HEK293 (cell line): ENCODE results near the gene UBXN1.

Experiments
- EGR2 ChIP-seq: fragments of 450-650 bp; formaldehyde crosslinking; IDR thresholded peaks from 2 replicates; pipeline ENCODE4 v1.5.1; 2016; ENCODE audit warnings: low read depth, missing biosample characterization, missing genetic modification characterization
- GLIS2 ChIP-seq: fragments of 450-650 bp; formaldehyde crosslinking; IDR thresholded peaks from 2 replicates; pipeline ENCODE4 v1.5.1; 2016; ENCODE audit warnings: missing biosample characterization, missing genetic modification characterization
- HOXA7 ChIP-seq: sonication (generic); formaldehyde crosslinking; IDR thresholded peaks from 2 replicates; pipeline ENCODE4 v1.8.1; 2022; ENCODE audit warnings: missing genetic modification reagents, borderline replicate concordance
- KLF16 ChIP-seq: fragments of 450-650 bp; formaldehyde crosslinking; IDR thresholded peaks from 2 replicates; pipeline ENCODE4 v1.5.1; 2017; ENCODE audit warnings: missing biosample characterization, missing genetic modification characterization
- OSR2 ChIP-seq: fragments of 450-650 bp; formaldehyde crosslinking; IDR thresholded peaks from 2 replicates; pipeline ENCODE4 v1.5.1; 2016; ENCODE audit warnings: missing biosample characterization, missing genetic modification characterization
- SP2 ChIP-seq: fragments of 450-650 bp; formaldehyde crosslinking; IDR thresholded peaks from 2 replicates; pipeline ENCODE4 v1.5.1; 2016; ENCODE audit warnings: missing biosample characterization, missing genetic modification characterization
- ZIC2 ChIP-seq: fragments of 450-650 bp; formaldehyde crosslinking; IDR thresholded peaks from 2 replicates; pipeline ENCODE4 v1.5.1; 2016; ENCODE audit warnings: missing biosample characterization, missing genetic modification characterization
- ZNF184 ChIP-seq: fragments of 450-650 bp; IDR thresholded peaks from 2 replicates; pipeline ENCODE4 v1.5.1; 2018; ENCODE audit warnings: missing biosample characterization, mild to moderate bottlenecking, missing genetic modification characterization
- ZNF24 ChIP-seq: fragments of 450-650 bp; formaldehyde crosslinking; IDR thresholded peaks from 2 replicates; pipeline ENCODE4 v1.5.1; 2016; ENCODE audit warnings: missing biosample characterization, missing genetic modification characterization
- ZNF350 ChIP-seq: fragments of 450-650 bp; formaldehyde crosslinking; IDR thresholded peaks from 2 replicates; pipeline ENCODE4 v1.5.0; 2017; ENCODE audit warnings: missing biosample characterization, mild to moderate bottlenecking, missing genetic modification characterization
- ZNF433 ChIP-seq: fragments of 450-650 bp; formaldehyde crosslinking; IDR thresholded peaks from 2 replicates; pipeline ENCODE4 v1.5.1; 2016; ENCODE audit warnings: missing biosample characterization, missing genetic modification characterization, low read depth
- ZNF600 ChIP-seq: fragments of 450-650 bp; formaldehyde crosslinking; IDR thresholded peaks from 2 replicates; pipeline ENCODE4 v1.5.1; 2016; ENCODE audit warnings: missing biosample characterization, missing genetic modification characterization
- ZNF677 ChIP-seq: fragments of 450-650 bp; IDR thresholded peaks from 2 replicates; pipeline ENCODE4 v1.5.0; 2018; ENCODE audit warnings: missing biosample characterization, mild to moderate bottlenecking, missing genetic modification characterization, moderate library complexity
- ZNF785 ChIP-seq: fragments of 450-650 bp; formaldehyde crosslinking; IDR thresholded peaks from 2 replicates; pipeline ENCODE4 v1.5.1; 2016; ENCODE audit warnings: missing biosample characterization, missing genetic modification characterization
- ZSCAN23 ChIP-seq: fragments of 450-650 bp; formaldehyde crosslinking; IDR thresholded peaks from 2 replicates; pipeline ENCODE4 v1.5.1; 2016; ENCODE audit warnings: missing biosample characterization, missing genetic modification characterization
- TF ChIP-seq, protein P1 (sequence below): fragments of 450-650 bp; formaldehyde crosslinking; IDR thresholded peaks from 2 replicates; pipeline ENCODE4 v1.5.1; 2016; ENCODE audit warnings: missing biosample characterization, missing genetic modification characterization, low read depth
- TF ChIP-seq, protein P2 (sequence below): sonication (generic); formaldehyde crosslinking; IDR thresholded peaks from 2 replicates; pipeline ENCODE4 v1.8.1; 2022; ENCODE audit warnings: mild to moderate bottlenecking, moderate library complexity, missing genetic modification reagents
- TF ChIP-seq, protein P3 (sequence below): fragments of 450-650 bp; formaldehyde crosslinking; IDR thresholded peaks from 2 replicates; pipeline ENCODE4 v1.5.1; 2017; ENCODE audit warnings: missing biosample characterization, missing genetic modification characterization
- TF ChIP-seq, protein P4 (sequence below): fragments of 450-650 bp; formaldehyde crosslinking; IDR thresholded peaks from 2 replicates; pipeline ENCODE4 v1.5.1; 2016; ENCODE audit warnings: missing biosample characterization, missing genetic modification characterization
- TF ChIP-seq, protein P5 (sequence below): fragments of 450-650 bp; formaldehyde crosslinking; IDR thresholded peaks from 2 replicates; pipeline ENCODE4 v1.5.1; 2016; ENCODE audit warnings: missing biosample characterization, missing genetic modification characterization
- TF ChIP-seq, protein P6 (sequence below): fragments of 450-650 bp; formaldehyde crosslinking; IDR thresholded peaks from 2 replicates; pipeline ENCODE4 v1.5.1; 2016; ENCODE audit warnings: missing biosample characterization, missing genetic modification characterization
- TF ChIP-seq, protein P7 (sequence below): fragments of 450-650 bp; formaldehyde crosslinking; IDR thresholded peaks from 2 replicates; pipeline ENCODE4 v1.5.1; 2017; ENCODE audit warnings: missing biosample characterization, missing genetic modification characterization

UBXN1 gene

DNA sequence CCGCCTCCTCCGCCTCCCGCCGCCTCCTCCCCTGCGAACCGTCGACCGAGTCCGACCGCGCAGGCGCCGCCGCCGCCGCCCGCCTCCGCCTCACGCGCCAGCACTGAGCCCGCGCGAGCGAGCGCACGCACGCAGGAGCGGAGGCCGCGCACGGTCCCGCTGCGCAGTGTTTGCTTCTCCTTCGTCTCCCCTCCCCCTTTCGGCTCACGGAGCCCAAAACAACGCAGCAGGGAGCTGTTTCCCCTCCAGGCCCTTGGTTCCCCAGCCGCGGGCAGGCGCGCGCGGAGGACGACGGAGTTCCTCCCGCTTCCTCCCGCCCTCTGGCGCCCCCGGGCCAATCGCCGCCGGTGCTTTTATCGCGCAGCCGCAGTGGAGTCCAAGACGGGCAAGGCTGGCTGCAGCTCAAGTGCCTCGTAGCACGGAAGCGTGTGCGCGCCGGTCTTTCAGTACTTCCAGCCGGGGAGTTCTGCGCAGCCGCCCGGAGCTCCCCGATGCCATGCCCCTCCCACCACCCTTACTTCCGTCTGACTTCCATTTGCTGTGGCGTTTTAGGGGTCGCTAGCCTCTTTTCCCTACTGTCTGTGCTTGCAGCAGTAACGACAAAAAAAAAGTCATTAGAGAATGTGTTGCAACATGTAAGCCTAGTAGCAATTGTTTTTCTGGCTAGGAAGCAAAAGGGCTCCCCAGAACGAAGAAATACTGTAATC lies 48.4 kb upstream of the UBXN1 start, which contains the start of gene HNRNPUL2 (continued):
- TF ChIP-seq, protein P1, sequence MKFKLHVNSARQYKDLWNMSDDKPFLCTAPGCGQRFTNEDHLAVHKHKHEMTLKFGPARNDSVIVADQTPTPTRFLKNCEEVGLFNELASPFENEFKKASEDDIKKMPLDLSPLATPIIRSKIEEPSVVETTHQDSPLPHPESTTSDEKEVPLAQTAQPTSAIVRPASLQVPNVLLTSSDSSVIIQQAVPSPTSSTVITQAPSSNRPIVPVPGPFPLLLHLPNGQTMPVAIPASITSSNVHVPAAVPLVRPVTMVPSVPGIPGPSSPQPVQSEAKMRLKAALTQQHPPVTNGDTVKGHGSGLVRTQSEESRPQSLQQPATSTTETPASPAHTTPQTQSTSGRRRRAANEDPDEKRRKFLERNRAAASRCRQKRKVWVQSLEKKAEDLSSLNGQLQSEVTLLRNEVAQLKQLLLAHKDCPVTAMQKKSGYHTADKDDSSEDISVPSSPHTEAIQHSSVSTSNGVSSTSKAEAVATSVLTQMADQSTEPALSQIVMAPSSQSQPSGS (tag by site-specific recombination): no peak
- TF ChIP-seq ZNF677 (no peak), ZNF350 (tag by site-specific recombination) (no peak), ZIC2 (tag by site-specific recombination) (peak; percentile 85), ZNF600 (tag by site-specific recombination) (0 out of 2 replicates have a peak, but pooled peaks have one; percentile 53), ZNF24 (tag by site-specific recombination) (no peak; the same call in 1 of the 2 replicates), ZNF184 (tag by site-specific recombination) (0 out of 2 replicates have a peak, but pooled peaks have one; percentile 13), KLF16 (tag by site-specific recombination) (no peak; the same call in 1 of the 2 replicates), EGR2 (peak; percentile 16; the same call in 1 of the 2 replicates), ZSCAN23 (tag by site-specific recombination) (no peak), HOXA7 (CRISPR knock-in tag) (no peak), GLIS2 (no peak), SP2 (tag by site-specific recombination) (peak; percentile 74), OSR2 (no peak; the same call in 1 of the 2 replicates), ZNF785 (tag by site-specific recombination) (no peak), ZNF433 (no peak)
- TF ChIP-seq, protein P2, sequence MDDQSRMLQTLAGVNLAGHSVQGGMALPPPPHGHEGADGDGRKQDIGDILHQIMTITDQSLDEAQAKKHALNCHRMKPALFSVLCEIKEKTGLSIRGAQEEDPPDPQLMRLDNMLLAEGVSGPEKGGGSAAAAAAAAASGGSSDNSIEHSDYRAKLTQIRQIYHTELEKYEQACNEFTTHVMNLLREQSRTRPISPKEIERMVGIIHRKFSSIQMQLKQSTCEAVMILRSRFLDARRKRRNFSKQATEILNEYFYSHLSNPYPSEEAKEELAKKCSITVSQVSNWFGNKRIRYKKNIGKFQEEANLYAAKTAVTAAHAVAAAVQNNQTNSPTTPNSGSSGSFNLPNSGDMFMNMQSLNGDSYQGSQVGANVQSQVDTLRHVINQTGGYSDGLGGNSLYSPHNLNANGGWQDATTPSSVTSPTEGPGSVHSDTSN: no peak
- TF ChIP-seq, protein P3, sequence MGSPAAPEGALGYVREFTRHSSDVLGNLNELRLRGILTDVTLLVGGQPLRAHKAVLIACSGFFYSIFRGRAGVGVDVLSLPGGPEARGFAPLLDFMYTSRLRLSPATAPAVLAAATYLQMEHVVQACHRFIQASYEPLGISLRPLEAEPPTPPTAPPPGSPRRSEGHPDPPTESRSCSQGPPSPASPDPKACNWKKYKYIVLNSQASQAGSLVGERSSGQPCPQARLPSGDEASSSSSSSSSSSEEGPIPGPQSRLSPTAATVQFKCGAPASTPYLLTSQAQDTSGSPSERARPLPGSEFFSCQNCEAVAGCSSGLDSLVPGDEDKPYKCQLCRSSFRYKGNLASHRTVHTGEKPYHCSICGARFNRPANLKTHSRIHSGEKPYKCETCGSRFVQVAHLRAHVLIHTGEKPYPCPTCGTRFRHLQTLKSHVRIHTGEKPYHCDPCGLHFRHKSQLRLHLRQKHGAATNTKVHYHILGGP (tag by site-specific recombination): no peak
- TF ChIP-seq, protein P4, sequence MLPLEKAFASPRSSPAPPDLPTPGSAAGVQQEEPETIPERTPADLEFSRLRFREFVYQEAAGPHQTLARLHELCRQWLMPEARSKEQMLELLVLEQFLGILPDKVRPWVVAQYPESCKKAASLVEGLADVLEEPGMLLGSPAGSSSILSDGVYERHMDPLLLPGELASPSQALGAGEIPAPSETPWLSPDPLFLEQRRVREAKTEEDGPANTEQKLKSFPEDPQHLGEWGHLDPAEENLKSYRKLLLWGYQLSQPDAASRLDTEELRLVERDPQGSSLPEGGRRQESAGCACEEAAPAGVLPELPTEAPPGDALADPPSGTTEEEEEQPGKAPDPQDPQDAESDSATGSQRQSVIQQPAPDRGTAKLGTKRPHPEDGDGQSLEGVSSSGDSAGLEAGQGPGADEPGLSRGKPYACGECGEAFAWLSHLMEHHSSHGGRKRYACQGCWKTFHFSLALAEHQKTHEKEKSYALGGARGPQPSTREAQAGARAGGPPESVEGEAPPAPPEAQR (tag by site-specific recombination): no peak
- TF ChIP-seq, protein P5, sequence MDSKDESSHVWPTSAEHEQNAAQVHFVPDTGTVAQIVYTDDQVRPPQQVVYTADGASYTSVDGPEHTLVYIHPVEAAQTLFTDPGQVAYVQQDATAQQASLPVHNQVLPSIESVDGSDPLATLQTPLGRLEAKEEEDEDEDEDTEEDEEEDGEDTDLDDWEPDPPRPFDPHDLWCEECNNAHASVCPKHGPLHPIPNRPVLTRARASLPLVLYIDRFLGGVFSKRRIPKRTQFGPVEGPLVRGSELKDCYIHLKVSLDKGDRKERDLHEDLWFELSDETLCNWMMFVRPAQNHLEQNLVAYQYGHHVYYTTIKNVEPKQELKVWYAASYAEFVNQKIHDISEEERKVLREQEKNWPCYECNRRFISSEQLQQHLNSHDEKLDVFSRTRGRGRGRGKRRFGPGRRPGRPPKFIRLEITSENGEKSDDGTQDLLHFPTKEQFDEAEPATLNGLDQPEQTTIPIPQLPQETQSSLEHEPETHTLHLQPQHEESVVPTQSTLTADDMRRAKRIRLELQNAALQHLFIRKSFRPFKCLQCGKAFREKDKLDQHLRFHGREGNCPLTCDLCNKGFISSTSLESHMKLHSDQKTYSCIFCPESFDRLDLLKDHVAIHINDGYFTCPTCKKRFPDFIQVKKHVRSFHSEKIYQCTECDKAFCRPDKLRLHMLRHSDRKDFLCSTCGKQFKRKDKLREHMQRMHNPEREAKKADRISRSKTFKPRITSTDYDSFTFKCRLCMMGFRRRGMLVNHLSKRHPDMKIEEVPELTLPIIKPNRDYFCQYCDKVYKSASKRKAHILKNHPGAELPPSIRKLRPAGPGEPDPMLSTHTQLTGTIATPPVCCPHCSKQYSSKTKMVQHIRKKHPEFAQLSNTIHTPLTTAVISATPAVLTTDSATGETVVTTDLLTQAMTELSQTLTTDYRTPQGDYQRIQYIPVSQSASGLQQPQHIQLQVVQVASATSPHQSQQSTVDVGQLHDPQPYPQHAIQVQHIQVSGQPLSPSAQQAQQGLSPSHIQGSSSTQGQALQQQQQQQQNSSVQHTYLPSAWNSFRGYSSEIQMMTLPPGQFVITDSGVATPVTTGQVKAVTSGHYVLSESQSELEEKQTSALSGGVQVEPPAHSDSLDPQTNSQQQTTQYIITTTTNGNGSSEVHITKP (tag by site-specific recombination): no peak
- TF ChIP-seq, protein P6, sequence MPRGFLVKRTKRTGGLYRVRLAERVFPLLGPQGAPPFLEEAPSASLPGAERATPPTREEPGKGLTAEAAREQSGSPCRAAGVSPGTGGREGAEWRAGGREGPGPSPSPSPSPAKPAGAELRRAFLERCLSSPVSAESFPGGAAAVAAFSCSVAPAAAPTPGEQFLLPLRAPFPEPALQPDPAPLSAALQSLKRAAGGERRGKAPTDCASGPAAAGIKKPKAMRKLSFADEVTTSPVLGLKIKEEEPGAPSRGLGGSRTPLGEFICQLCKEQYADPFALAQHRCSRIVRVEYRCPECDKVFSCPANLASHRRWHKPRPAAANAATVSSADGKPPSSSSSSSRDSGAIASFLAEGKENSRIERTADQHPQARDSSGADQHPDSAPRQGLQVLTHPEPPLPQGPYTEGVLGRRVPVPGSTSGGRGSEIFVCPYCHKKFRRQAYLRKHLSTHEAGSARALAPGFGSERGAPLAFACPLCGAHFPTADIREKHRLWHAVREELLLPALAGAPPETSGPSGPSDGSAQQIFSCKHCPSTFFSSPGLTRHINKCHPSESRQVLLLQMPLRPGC (tag by site-specific recombination): peak; percentile 69; the same call in 1 of the 2 replicates
- TF ChIP-seq, protein P7, sequence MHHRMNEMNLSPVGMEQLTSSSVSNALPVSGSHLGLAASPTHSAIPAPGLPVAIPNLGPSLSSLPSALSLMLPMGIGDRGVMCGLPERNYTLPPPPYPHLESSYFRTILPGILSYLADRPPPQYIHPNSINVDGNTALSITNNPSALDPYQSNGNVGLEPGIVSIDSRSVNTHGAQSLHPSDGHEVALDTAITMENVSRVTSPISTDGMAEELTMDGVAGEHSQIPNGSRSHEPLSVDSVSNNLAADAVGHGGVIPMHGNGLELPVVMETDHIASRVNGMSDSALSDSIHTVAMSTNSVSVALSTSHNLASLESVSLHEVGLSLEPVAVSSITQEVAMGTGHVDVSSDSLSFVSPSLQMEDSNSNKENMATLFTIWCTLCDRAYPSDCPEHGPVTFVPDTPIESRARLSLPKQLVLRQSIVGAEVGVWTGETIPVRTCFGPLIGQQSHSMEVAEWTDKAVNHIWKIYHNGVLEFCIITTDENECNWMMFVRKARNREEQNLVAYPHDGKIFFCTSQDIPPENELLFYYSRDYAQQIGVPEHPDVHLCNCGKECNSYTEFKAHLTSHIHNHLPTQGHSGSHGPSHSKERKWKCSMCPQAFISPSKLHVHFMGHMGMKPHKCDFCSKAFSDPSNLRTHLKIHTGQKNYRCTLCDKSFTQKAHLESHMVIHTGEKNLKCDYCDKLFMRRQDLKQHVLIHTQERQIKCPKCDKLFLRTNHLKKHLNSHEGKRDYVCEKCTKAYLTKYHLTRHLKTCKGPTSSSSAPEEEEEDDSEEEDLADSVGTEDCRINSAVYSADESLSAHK (tag by site-specific recombination): peak; percentile 28; the same call in 1 of the 2 replicates
